K562 (cell line): ENCODE results near the gene SAP25. TPM values are rescaled to one million over a fixed set of nuclear protein-coding genes. Genes with fewer than 3 reads are reported as not detected.

ENCODE experiments used
- ATF4 ChIP-seq: fragments of 450-650 bp; formaldehyde crosslinking; IDR thresholded peaks from 2 replicates; pipeline ENCODE4 v1.4.0; 2022; ENCODE audit warnings: mild to moderate bottlenecking, moderate library complexity
- BDP1 ChIP-seq: IDR thresholded peaks from 3 replicates; pipeline ENCODE4 v1.6.1; 2011; ENCODE audit not compliant: insufficient read length, insufficient read depth
- CBFA2T2 ChIP-seq: fragments of 450-650 bp; conservative IDR thresholded peaks from 2 replicates; pipeline ENCODE4 v1.6.1; 2017; ENCODE audit warnings: mild to moderate bottlenecking
- CHD4 ChIP-seq: fragments of 200-600 bp; sonication (generic); IDR thresholded peaks from 3 replicates; pipeline ENCODE4 v1.6.1; 2012; ENCODE audit warnings: low read depth, mild to moderate bottlenecking, mixed read lengths, low read length, inconsistent platforms; ENCODE audit not compliant: insufficient read depth, insufficient replicate concordance, poor library complexity, severe bottlenecking
- CREB1 ChIP-seq, 2 experiments: sonication (generic) in 1 of 2; formaldehyde crosslinking in 1 of 2; IDR thresholded peaks; 2 replicates each; pipeline versions ENCODE4 v1.6.1 to v1.8.0; 2012 to 2022; ENCODE audit warnings: inconsistent platforms in 1 of 2, mild to moderate bottlenecking in 1 of 2, missing genetic modification reagents in 1 of 2, moderate library complexity in 1 of 2
- ELF1 ChIP-seq: fragments of 200-800 bp; sonication (Bioruptor generic); IDR thresholded peaks from 2 replicates; pipeline ENCODE4 v1.6.1; 2016; ENCODE audit warnings: missing genetic modification characterization, missing compliant biosample characterization
- EZH2 ChIP-seq: IDR thresholded peaks from 2 replicates; pipeline ENCODE4 v1.6.1; 2012; ENCODE audit warnings: low read depth, mild to moderate bottlenecking, inconsistent platforms, low read length, borderline replicate concordance
- FOXM1 ChIP-seq, 2 experiments: fragments of 450-650 bp in 1 of 2; sonication (generic) in 1 of 2; formaldehyde crosslinking in 1 of 2; IDR thresholded peaks; 2 replicates each; pipeline versions ENCODE4 v1.6.1 to v1.9.0; 2017 to 2022; ENCODE audit warnings: low read depth in 2 of 2, mild to moderate bottlenecking in 2 of 2, missing genetic modification reagents in 1 of 2, moderate library complexity in 1 of 2
- FUS ChIP-seq: fragments of 200-400 bp; formaldehyde crosslinking; optimal IDR thresholded peaks from 2 replicates; pipeline ENCODE3; 2017; ENCODE audit warnings: low read depth, low read length
- JUNB ChIP-seq: fragments of 450-650 bp; formaldehyde crosslinking; conservative IDR thresholded peaks from 2 replicates; pipeline ENCODE4 v1.4.0; 2020; ENCODE audit warnings: mild to moderate bottlenecking
- NFE2 ChIP-seq: IDR thresholded peaks from 2 replicates; pipeline ENCODE4 v1.6.1; 2014; ENCODE audit warnings: antibody characterized with exemption, low read depth
- NR4A1 ChIP-seq, 2 experiments: fragments of 250-450 bp in 1 of 2; fragments of 450-650 bp in 1 of 2; sonication (Bioruptor Pico) in 1 of 2; IDR thresholded peaks; 2 replicates each; pipeline versions ENCODE4 v1.4.0 to v1.6.1; 2016 to 2020; ENCODE audit warnings: mild to moderate bottlenecking in 2 of 2, missing compliant biosample characterization in 1 of 2, missing genetic modification characterization in 1 of 2, moderate library complexity in 1 of 2
- POLR3G ChIP-seq: IDR thresholded peaks from 2 replicates; pipeline ENCODE4 v1.6.1; 2011; ENCODE audit not compliant: insufficient read length, insufficient replicate concordance; ENCODE audit errors: extremely low read depth
- SMC3 ChIP-seq: conservative IDR thresholded peaks from 2 replicates; pipeline ENCODE4 v1.6.1; 2011; ENCODE audit warnings: low read depth, low read length, improper control_type of control experiment; ENCODE audit not compliant: insufficient read depth
- TEAD1 ChIP-seq, 2 experiments: fragments of 450-650 bp in 1 of 2; sonication (generic) in 1 of 2; formaldehyde crosslinking; IDR thresholded peaks; 2 replicates each; pipeline versions ENCODE4 v1.4.0 to v1.8.0; 2020 to 2022; ENCODE audit warnings: mild to moderate bottlenecking in 2 of 2, missing genetic modification reagents in 1 of 2
- ZNF175 ChIP-seq: fragments of 200-800 bp; sonication (Bioruptor generic); IDR thresholded peaks from 2 replicates; pipeline ENCODE4 v1.6.1; 2016; ENCODE audit warnings: low read depth, mild to moderate bottlenecking, missing genetic modification characterization, missing compliant biosample characterization
- ZNF24 ChIP-seq: fragments of 450-650 bp; IDR thresholded peaks from 2 replicates; pipeline ENCODE4 v1.6.1; 2016
- ZNF551 ChIP-seq: fragments of 250-450 bp; sonication (Bioruptor Pico); IDR thresholded peaks from 2 replicates; pipeline ENCODE4 v1.5.0; 2021; ENCODE audit warnings: mild to moderate bottlenecking, moderate library complexity
- ZNF655 ChIP-seq: fragments of 250-450 bp; sonication (Bioruptor Pico); IDR thresholded peaks from 2 replicates; pipeline ENCODE4 v1.5.0; 2021
- polyA plus RNA-seq, 8 experiments: library from polyadenylated mRNA; depleted of rRNA in 4 of 8; stranded (reverse) in 5 of 8; unstranded in 3 of 8; fragments of >200 nt; fragmentation: Nextera tagmentation in 2 of 8; fragmentation: Illumina TruSeq in 1 of 8; extraction: Ambion mirVana in 2 of 8; extraction: Trizol in 1 of 8; gene quantifications; 2 replicates each; pipeline versions ENCODE4 v1.2.1 to v1.2.3, GENCODE V29; 2011 to 2014; ENCODE audit warnings: inconsistent platforms in 1 of 8, missing spikeins in 1 of 8
- total RNA-seq, 7 experiments: library from RNA; depleted of rRNA in 6 of 7; stranded (reverse); fragments of >200 nt in 6 of 7; fragmentation: Illumina TruSeq in 2 of 7; extraction: Trizol in 2 of 7; gene quantifications; 2 replicates each; pipeline versions ENCODE4 v1.2.1 to v1.2.3, GENCODE V29; 2011 to 2021; ENCODE audit warnings: low replicate concordance in 1 of 7
- TF ChIP-seq, protein P1 (sequence below): fragments of 150-350 bp; conservative IDR thresholded peaks from 2 replicates; pipeline ENCODE4 v1.6.1; 2014; ENCODE audit warnings: low read length
- TF ChIP-seq, protein P2 (sequence below): fragments of 250-450 bp; sonication (Bioruptor Pico); IDR thresholded peaks from 2 replicates; pipeline ENCODE4 v1.8.0; 2022; ENCODE audit warnings: moderate library complexity, mild to moderate bottlenecking, inconsistent platforms

SAP25 gene
- total and polyA plus RNA-seq, 9 of the 15 experiments (the other 6 are each of a cell fraction or from before 2014, with no cell fraction given): 0.13 to 5.3 (median 0.78) TPM; not detected in 1

GRCh38 chr7:100604028-100604975 is 30.6 kb upstream of the SAP25 start (continued):
- TF ChIP-seq NR4A1 (CRISPR knock-in tag; IDR thresholded peaks at IDR 0.05): no peak
- TF ChIP-seq NR4A1 (tag; IDR thresholded peaks at IDR 0.05): no peak
- no peak for TF ChIP-seq CBFA2T2
- TF ChIP-seq ZNF175: no peak
- no peak for TF ChIP-seq ATF4
- TF ChIP-seq TEAD1 (CRISPR knock-in tag; IDR thresholded peaks at IDR 0.05): peak in 1 of 2 experiments; percentile 27; a peak in 1 of 4 replicates
- no peak for TF ChIP-seq CREB1 (IDR thresholded peaks at IDR 0.05)
- TF ChIP-seq CREB1 (CRISPR knock-in tag; IDR thresholded peaks at IDR 0.05): peak; percentile 27; the same call in 1 of the 2 replicates
- TF ChIP-seq JUNB (CRISPR knock-in tag): no peak
- TF ChIP-seq, protein P1, sequence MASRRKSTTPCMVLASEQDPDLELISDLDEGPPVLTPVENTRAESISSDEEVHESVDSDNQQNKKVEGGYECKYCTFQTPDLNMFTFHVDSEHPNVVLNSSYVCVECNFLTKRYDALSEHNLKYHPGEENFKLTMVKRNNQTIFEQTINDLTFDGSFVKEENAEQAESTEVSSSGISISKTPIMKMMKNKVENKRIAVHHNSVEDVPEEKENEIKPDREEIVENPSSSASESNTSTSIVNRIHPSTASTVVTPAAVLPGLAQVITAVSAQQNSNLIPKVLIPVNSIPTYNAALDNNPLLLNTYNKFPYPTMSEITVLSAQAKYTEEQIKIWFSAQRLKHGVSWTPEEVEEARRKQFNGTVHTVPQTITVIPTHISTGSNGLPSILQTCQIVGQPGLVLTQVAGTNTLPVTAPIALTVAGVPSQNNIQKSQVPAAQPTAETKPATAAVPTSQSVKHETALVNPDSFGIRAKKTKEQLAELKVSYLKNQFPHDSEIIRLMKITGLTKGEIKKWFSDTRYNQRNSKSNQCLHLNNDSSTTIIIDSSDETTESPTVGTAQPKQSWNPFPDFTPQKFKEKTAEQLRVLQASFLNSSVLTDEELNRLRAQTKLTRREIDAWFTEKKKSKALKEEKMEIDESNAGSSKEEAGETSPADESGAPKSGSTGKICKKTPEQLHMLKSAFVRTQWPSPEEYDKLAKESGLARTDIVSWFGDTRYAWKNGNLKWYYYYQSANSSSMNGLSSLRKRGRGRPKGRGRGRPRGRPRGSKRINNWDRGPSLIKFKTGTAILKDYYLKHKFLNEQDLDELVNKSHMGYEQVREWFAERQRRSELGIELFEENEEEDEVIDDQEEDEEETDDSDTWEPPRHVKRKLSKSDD: no peak
- peak; percentile 27; the same call in 1 of the 2 replicates for TF ChIP-seq SMC3
- TF ChIP-seq ZNF655: no peak
- no peak for TF ChIP-seq BDP1
- no peak for TF ChIP-seq NFE2
- no peak for TF ChIP-seq POLR3G
- no peak for TF ChIP-seq FUS
- no peak for TF ChIP-seq EZH2
- TF ChIP-seq ZNF551: no peak
- TF ChIP-seq ELF1 (tag): peak; percentile 69; the same call in 1 of the 2 replicates
- TF ChIP-seq ZNF24: peak; percentile 26; the same call in 1 of the 2 replicates
- TF ChIP-seq CHD4: no peak
- TF ChIP-seq, protein P2, sequence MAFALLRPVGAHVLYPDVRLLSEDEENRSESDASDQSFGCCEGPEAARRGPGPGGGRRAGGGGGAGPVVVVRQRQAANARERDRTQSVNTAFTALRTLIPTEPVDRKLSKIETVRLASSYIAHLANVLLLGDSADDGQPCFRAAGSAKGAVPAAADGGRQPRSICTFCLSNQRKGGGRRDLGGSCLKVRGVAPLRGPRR: no peak
- TF ChIP-seq FOXM1 (IDR thresholded peaks at IDR 0.05; ENCODE audit: low read depth): no peak; the same call in 1 of the 2 replicates
- TF ChIP-seq FOXM1 (CRISPR knock-in tag; IDR thresholded peaks at IDR 0.05; ENCODE audit: low read depth): peak; percentile 44; the same call in 1 of the 2 replicates
